Kidney epithelial cell (primary cell): ENCODE data around the gene OR52I1. TPM values are rescaled to one million over a fixed set of nuclear protein-coding genes. Genes with fewer than 3 reads are reported as not detected.

Experiments used
- DNase-seq: peaks from one replicate; pipeline ENCODE4 v3.0.0-alpha.2; 2010; ENCODE audit warnings: low read depth
- H3K27me3 ChIP-seq: 2 replicates; pipeline ENCODE4 v1.6.0; 2011; ENCODE audit warnings: low read length; ENCODE audit not compliant: control insufficient read depth, insufficient read depth
- H3K36me3 ChIP-seq: 2 replicates; pipeline ENCODE4 v1.5.1; 2011; ENCODE audit warnings: low read length; ENCODE audit not compliant: control insufficient read depth, insufficient read depth
- H3K4me3 ChIP-seq: 2 replicates; pipeline ENCODE4 v1.5.1; 2011; ENCODE audit warnings: low read depth, mild to moderate bottlenecking, control low read depth, low read length
- total RNA-seq: library from RNA; depleted of rRNA; stranded (reverse); fragments of >200 nt; gene quantifications from 2 replicates; pipeline ENCODE4 v1.2.3, GENCODE V29; 2015
- TF ChIP-seq, protein P1 (sequence below): IDR thresholded peaks from 2 replicates; pipeline ENCODE4 v1.5.1; 2011; ENCODE audit warnings: mild to moderate bottlenecking, moderate library complexity, low read length, control low read depth, inconsistent platforms; ENCODE audit not compliant: insufficient read depth, poor library complexity, severe bottlenecking

OR52I1 gene
- total RNA-seq, 1 donor from 2014 or later = not detected

DNA sequence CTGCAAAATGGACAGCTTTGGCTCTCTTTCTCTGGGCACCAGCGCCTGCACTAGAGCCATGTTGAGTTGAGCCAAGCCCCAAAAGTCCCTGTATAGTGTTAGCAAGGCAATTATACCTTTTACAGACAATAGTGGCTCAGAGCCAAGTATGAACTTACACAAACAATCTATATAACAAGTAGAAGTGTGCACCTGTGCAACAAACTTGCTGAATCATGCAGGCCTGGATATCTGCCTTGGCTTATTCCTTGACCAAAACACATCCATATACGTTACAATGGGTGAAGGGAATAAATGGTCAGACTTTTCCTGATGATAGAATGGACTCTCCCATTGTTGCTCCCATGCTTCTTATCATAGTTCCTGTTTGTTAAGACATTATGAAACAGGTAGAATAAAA lies 16.1 kb upstream of the OR52I1 start:
- Histone ChIP-seq H3K36me3 (no peaks in the 10 kb centered on the region), H3K27me3 (no peaks in the 10 kb centered on the region), H3K4me3 (no peak overlapping the region)
- DNase-seq = no peak
- TF ChIP-seq, protein P1, sequence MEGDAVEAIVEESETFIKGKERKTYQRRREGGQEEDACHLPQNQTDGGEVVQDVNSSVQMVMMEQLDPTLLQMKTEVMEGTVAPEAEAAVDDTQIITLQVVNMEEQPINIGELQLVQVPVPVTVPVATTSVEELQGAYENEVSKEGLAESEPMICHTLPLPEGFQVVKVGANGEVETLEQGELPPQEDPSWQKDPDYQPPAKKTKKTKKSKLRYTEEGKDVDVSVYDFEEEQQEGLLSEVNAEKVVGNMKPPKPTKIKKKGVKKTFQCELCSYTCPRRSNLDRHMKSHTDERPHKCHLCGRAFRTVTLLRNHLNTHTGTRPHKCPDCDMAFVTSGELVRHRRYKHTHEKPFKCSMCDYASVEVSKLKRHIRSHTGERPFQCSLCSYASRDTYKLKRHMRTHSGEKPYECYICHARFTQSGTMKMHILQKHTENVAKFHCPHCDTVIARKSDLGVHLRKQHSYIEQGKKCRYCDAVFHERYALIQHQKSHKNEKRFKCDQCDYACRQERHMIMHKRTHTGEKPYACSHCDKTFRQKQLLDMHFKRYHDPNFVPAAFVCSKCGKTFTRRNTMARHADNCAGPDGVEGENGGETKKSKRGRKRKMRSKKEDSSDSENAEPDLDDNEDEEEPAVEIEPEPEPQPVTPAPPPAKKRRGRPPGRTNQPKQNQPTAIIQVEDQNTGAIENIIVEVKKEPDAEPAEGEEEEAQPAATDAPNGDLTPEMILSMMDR = no peak

DNA sequence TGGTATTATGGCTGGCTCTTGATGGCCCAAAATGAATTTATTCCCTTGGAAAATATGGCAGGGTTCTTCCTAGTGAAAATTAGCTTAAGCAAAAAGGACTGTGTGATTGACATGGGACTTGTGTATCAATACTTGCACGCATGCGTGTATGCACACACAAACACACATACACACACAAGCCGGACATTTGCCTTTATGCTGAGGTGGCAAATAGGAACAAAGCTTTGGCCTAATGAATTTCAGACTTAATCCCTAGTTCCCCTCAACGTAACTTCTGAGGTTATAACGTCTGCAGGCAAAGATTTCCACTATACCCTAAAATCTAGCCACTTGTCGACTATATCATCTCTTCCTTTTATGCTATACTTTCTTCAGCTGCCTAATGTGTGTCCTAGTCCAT lies 15.2 kb upstream of the OR52I1 start:
- Histone ChIP-seq H3K36me3 (no peaks in the 10 kb centered on the region), H3K27me3 (no peaks in the 10 kb centered on the region), H3K4me3 (no peak overlapping the region)
- TF ChIP-seq, protein P1 = no peak
- no peak for DNase-seq

DNA sequence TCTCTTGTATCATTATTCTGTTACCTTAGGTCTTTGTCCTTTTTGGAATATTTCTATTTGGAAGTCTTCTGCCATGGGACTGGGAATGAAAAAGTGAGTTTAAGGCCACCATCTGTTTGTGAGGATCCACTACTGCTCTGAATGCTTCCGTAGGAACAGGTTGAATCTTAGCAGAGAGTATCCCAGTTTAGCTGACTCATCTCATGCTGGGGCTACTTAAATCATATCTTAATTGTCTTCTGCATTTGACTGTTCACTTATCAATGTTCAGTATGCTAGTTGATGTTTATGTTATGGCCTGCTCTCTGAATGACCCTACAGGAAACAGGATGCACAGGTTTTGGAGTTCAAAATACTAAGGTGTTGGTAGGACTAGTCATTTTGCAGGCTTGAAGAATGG lies 13.7 kb upstream of the OR52I1 start:
- TF ChIP-seq, protein P1 = no peak
- Histone ChIP-seq H3K36me3 (no peaks in the 10 kb centered on the region), H3K27me3 (no peaks in the 10 kb centered on the region), H3K4me3 (no peak overlapping the region)
- no peak for DNase-seq

DNA sequence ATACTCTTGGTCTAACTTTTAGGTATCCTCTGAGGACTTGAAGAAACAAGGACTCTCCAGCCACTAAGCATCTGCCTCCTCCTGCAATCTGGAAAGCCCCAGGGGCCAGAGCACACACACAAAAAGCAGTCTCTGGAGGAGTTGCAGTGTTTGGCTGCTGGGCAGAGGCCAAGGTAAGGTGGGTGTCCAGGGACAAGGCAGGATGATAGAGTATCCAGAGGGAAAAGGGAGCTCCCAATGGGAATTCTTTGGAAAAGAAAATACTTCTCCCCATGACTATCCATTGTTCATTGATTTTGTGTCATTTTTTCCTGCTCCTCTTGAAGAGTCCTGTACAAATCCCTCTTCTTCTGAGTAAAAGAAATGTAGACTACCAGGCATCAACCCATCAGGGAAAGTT lies 12.4 kb upstream of the OR52I1 start, which contains the start of gene OR52I2:
Gene OR52I2, plus strand, starts transcription at position 301 of the 400 bp plus-strand sequence.
- TF ChIP-seq, protein P1 = no peak
- H3K27me3 ChIP-seq = no peaks in the 10 kb centered on the region

DNA sequence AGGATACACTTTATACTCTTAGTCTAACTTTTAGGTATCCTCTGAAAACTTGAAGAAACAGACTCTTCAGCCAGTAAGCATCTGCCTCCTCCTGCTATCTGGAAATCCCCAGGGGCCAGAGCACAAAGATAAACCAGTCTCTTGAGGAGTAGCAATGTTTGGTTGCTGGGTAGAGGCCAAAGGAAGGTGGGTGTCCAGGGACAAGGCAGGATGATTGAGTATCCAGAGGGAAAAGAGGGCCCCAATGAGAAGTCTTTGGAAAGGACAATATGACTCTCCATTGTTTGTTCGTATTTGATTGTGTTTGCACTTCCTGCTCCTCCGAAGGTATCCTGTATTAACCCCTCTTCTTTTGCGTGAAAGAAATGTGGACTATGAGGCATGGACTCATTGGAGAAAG lies 4.8 kb upstream of the OR52I1 start:
- no peak for DNase-seq
- Histone ChIP-seq H3K36me3 (no peaks in the 10 kb centered on the region), H3K4me3 (no peak overlapping the region), H3K27me3 (no peaks in the 10 kb centered on the region)
- TF ChIP-seq, protein P1 = no peak

More for the DNA sequence above, 12.4 kb upstream of the OR52I1 start, which contains the start of gene OR52I2:
- DNase-seq = no peak
- Histone ChIP-seq H3K36me3 (no peaks in the 10 kb centered on the region), H3K4me3 (no peak within 1 kb of the TSS)

DNA sequence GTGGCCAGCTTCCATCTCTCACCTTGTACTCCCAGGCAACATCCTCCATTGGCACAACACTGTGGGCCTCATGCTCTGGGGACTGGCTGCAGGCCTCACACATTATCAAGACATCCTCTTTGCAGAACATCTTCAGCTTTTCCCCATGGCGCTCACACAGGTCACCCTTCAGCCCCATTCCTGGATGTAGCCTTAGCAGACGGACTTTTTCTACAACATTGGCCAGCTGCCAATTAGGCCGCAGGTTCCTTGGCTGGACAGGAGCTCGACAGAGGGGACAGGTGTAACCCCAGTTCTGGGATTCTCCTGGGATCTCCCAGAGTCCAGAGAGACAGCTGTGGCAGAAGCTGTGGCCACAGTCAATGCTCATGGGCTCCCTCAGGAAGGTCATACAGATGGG lies 11.2 kb downstream of the OR52I1 start:
- no peaks in the 10 kb centered on the region for H3K27me3 ChIP-seq
- DNase-seq = no peak
- TF ChIP-seq, protein P1 = no peak
- peaks cover 2% of the 10 kb centered on the region for H3K36me3 ChIP-seq
- H3K4me3 ChIP-seq = no peak overlapping the region
